ENCODE measurements around the gene PPP3CA. TPM values are rescaled to one million over a fixed set of nuclear protein-coding genes. Genes with fewer than 3 reads are reported as not detected.

Gene PPP3CA
- total RNA-seq (10 to 100 TPM; 16.9 to 27.2 (median 20.1) TPM), polyA plus RNA-seq (8.3 TPM)
- long read RNA-seq, donor 1, full-length matches to known transcripts = 36 of 48 reads
- long read RNA-seq, donor 1, partial matches to known transcripts = 5 of 48 reads
- long read RNA-seq, donor 1, other reads (novel, unspliced or antisense) = 7 of 48 reads
- long read RNA-seq, donor 2, full-length matches to known transcripts = 2 of 5 reads
- long read RNA-seq, donor 2, partial matches to known transcripts = 1 of 5 reads
- long read RNA-seq, donor 2, other reads (novel, unspliced or antisense) = 2 of 5 reads
- long read RNA-seq, donor 3, full-length matches to known transcripts = 5 of 10 reads
- long read RNA-seq, donor 3, partial matches to known transcripts = 5 of 10 reads
- long read RNA-seq, donor 3, other reads (novel, unspliced or antisense) = 0 of 10 reads
- long read RNA-seq, donor 4, full-length matches to known transcripts = 5 of 7 reads
- long read RNA-seq, donor 4, partial matches to known transcripts = 2 of 7 reads
- long read RNA-seq, donor 4, other reads (novel, unspliced or antisense) = 0 of 7 reads

DNA sequence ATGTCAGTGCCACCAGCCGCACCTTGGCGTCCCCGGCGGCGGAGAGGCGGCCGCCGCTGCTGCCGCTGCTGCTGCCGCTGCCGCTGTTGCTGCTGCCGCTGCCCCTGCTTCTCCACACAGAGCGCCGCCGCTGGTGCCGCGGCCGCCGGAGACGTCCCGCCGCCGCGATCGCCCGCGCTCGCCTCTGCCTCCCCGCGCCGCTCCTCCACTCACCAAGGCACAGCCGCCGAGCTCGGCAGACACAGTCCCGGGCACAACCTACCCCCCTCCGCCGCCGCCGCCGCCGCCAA, at the start of gene PPP3CA:
TSS of gene PPP3CA (minus strand) at position 260 of the 290 bp plus-strand sequence.
- Histone ChIP-seq H3K9me3 (ENCODE audit: control insufficient read depth, low read length) (no peaks in the 10 kb centered on the region), H3K4me3 (ENCODE audit: low read length) (peak within 1 kb of the TSS; percentile 100), H3K4me1 (ENCODE audit: control insufficient read depth, insufficient read depth, low read length) (peaks cover 3% of the 10 kb centered on the region), H3K27ac (ENCODE audit: low read length) (peak within 1 kb of the TSS; percentile 97), H3K27me3 (ENCODE audit: control insufficient read depth, insufficient read depth) (no peaks in the 10 kb centered on the region)
- DNase-seq (no peak), ATAC-seq (no peak)
- WGBS = under 1% methylated on average over 41 of the region's 41 CpGs
- intact Hi-C loops (cut with DNase I) = loop anchor here (5.0 to 10.0 kb wide), 4 partner anchors 62 to 172 kb away; no protein-coding TSS in a partner anchor

DNA sequence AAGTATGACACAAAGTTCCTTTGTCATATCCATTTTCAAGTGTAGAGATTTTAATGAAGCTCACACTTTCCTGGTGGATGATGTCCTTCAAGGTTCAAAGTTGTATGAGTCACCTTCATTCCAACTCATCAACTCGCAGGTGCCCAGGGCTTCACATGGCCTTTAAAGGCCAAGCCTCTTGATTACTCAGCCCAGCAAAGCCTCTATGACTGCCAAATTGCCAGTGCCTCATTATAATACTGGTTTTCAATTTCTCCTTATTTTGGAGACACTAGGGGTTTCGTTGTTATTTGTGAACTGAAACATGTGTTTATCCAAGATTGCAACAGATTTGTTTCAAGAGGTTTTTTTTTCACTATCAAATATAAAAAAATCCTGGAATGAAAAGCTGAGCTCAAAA, 45.9 kb upstream of the PPP3CA start:
- no peak for ATAC-seq
- WGBS = 63% methylated on average over 2 of the region's 2 CpGs
- no peaks in the 10 kb centered on the region for H3K27me3 ChIP-seq (ENCODE audit: control insufficient read depth, insufficient read depth)
- no peak overlapping the region for H3K4me3 ChIP-seq (ENCODE audit: low read length)
- H3K9me3 ChIP-seq (ENCODE audit: control insufficient read depth, low read length) = no peaks in the 10 kb centered on the region
- intact Hi-C loops (cut with DNase I) = no loop called here
- no peak overlapping the region for H3K27ac ChIP-seq (ENCODE audit: low read length)
- no peak for DNase-seq
- H3K4me1 ChIP-seq (ENCODE audit: control insufficient read depth, insufficient read depth, low read length) = no peaks in the 10 kb centered on the region

- Histone ChIP-seq H3K27ac (ENCODE audit: low read length) (no peak overlapping the region), H3K4me1 (ENCODE audit: control insufficient read depth, insufficient read depth, low read length) (no peaks in the 10 kb centered on the region), H3K27me3 (ENCODE audit: control insufficient read depth, insufficient read depth) (no peaks in the 10 kb centered on the region), H3K9me3 (ENCODE audit: control insufficient read depth, low read length) (no peaks in the 10 kb centered on the region), H3K4me3 (ENCODE audit: low read length) (no peak overlapping the region)
- intact Hi-C loops (cut with DNase I) = no loop called here
- 86% methylated on average over 5 of the region's 5 CpGs for WGBS
- ATAC-seq (no peak), DNase-seq (no peak)
Measured at GRCh38 chr4:101370663-101371210, 23.4 kb upstream of the PPP3CA start.

GRCh38 chr4:101367201-101367600, 19.9 kb upstream of the PPP3CA start:
- intact Hi-C loops (cut with DNase I) = no loop called here

GRCh38 chr4:101366331-101366730, 19.0 kb upstream of the PPP3CA start:
- ATAC-seq = no peak
- Histone ChIP-seq H3K4me3 (ENCODE audit: low read length) (no peak overlapping the region), H3K9me3 (ENCODE audit: control insufficient read depth, low read length) (no peaks in the 10 kb centered on the region), H3K27ac (ENCODE audit: low read length) (no peak overlapping the region), H3K4me1 (ENCODE audit: control insufficient read depth, insufficient read depth, low read length) (no peaks in the 10 kb centered on the region), H3K27me3 (ENCODE audit: control insufficient read depth, insufficient read depth) (no peaks in the 10 kb centered on the region)
- intact Hi-C loops (cut with DNase I) = no loop called here
- DNase-seq = no peak

More at GRCh38 chr4:101367201-101367600, 19.9 kb upstream of the PPP3CA start:
- Histone ChIP-seq H3K4me1 (ENCODE audit: control insufficient read depth, insufficient read depth, low read length) (no peaks in the 10 kb centered on the region), H3K27me3 (ENCODE audit: control insufficient read depth, insufficient read depth) (no peaks in the 10 kb centered on the region), H3K9me3 (ENCODE audit: control insufficient read depth, low read length) (no peaks in the 10 kb centered on the region), H3K27ac (ENCODE audit: low read length) (no peak overlapping the region), H3K4me3 (ENCODE audit: low read length) (no peak overlapping the region)
- WGBS = 68% methylated on average over 1 of the region's 1 CpG
- DNase-seq = no peak
- ATAC-seq = no peak

DNA sequence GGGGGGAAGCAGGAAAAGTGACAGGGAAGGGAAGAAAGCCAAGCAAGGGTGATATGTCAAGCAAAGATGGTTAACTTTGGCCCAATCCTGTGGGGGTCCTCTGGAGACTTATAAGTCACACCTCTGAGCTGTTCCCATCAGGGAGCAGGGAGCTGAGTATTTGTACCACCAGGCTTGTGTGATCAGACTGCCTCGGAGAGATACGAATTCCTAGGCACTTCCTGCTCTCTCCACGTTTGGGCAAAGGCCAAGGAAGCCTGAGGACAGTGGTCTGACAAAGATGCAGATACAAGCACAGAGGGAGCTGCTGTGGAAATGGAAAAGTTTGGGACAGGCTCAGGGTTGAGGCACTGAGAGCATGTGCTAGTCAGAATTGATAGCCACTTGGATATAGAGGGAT, 10.4 kb upstream of the PPP3CA start:
- H3K27ac ChIP-seq (ENCODE audit: low read length) = no peak overlapping the region
- no peak overlapping the region for H3K4me3 ChIP-seq (ENCODE audit: low read length)
- WGBS = 27% methylated on average over 3 of the region's 3 CpGs
- intact Hi-C loops (cut with DNase I) = no loop called here
- ATAC-seq = no peak
- no peaks in the 10 kb centered on the region for H3K9me3 ChIP-seq (ENCODE audit: control insufficient read depth, low read length)
- no peak for DNase-seq
- H3K4me1 ChIP-seq (ENCODE audit: control insufficient read depth, insufficient read depth, low read length) = no peaks in the 10 kb centered on the region
- H3K27me3 ChIP-seq (ENCODE audit: control insufficient read depth, insufficient read depth) = no peaks in the 10 kb centered on the region

GRCh38 chr4:101356928-101357327, 9.6 kb upstream of the PPP3CA start:
- H3K9me3 ChIP-seq (ENCODE audit: control insufficient read depth, low read length) = no peaks in the 10 kb centered on the region
- DNase-seq (no peak), ATAC-seq (no peak)
- H3K4me3 ChIP-seq (ENCODE audit: low read length) = no peak overlapping the region
- no peaks in the 10 kb centered on the region for H3K4me1 ChIP-seq (ENCODE audit: control insufficient read depth, insufficient read depth, low read length)
- intact Hi-C loops (cut with DNase I) = no loop called here
- H3K27me3 ChIP-seq (ENCODE audit: control insufficient read depth, insufficient read depth) = no peaks in the 10 kb centered on the region
- no peak overlapping the region for H3K27ac ChIP-seq (ENCODE audit: low read length)

GRCh38 chr4:101355767-101356702, 8.7 kb upstream of the PPP3CA start:
- no peak for ATAC-seq
- intact Hi-C loops (cut with DNase I) = no loop called here
- 61% methylated on average over 8 of the region's 8 CpGs for WGBS
- Histone ChIP-seq H3K27ac (ENCODE audit: low read length) (no peak overlapping the region), H3K9me3 (ENCODE audit: control insufficient read depth, low read length) (no peaks in the 10 kb centered on the region), H3K27me3 (ENCODE audit: control insufficient read depth, insufficient read depth) (no peaks in the 10 kb centered on the region), H3K4me3 (ENCODE audit: low read length) (no peak overlapping the region), H3K4me1 (ENCODE audit: control insufficient read depth, insufficient read depth, low read length) (no peaks in the 10 kb centered on the region)
- DNase-seq = no peak

DNA sequence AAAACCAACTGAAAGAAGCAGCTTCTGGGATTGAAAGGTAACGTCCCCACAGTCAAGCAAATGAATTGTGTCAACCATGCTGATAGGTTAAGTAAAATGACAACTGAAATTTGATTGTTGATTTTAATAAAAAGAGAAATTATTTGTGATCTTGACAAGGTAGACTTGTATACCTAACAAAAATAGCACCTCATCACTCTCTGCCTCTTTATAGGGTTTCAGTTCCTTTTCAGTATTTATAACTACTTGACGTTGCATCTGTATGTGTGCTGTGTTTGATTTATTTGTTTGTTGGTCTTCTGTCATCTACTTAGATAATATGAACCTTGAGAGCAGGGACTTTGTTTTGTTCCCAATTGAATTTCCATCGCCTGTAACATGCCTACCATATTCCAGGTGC, 7.9 kb upstream of the PPP3CA start:
- Histone ChIP-seq H3K27ac (ENCODE audit: low read length) (no peak overlapping the region), H3K27me3 (ENCODE audit: control insufficient read depth, insufficient read depth) (no peaks in the 10 kb centered on the region), H3K4me1 (ENCODE audit: control insufficient read depth, insufficient read depth, low read length) (no peaks in the 10 kb centered on the region), H3K9me3 (ENCODE audit: control insufficient read depth, low read length) (no peaks in the 10 kb centered on the region), H3K4me3 (ENCODE audit: low read length) (no peak overlapping the region)
- WGBS = 92% methylated on average over 3 of the region's 3 CpGs
- DNase-seq = no peak
- intact Hi-C loops (cut with DNase I) = no loop called here
- ATAC-seq = no peak

DNA sequence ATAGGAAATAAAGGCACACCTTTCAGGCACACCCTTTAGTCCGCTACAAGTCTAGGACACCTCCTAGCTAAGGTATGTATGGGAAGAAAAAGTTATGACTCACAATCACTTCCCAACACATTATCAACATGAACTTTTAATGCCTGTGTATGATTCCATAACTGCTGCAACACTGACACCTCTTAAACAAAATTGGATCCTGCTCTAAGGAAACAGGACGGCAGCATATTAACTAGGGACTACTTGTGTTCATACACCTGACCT, 2.4 kb upstream of the PPP3CA start:
- H3K9me3 ChIP-seq (ENCODE audit: control insufficient read depth, low read length) = no peaks in the 10 kb centered on the region
- H3K27me3 ChIP-seq (ENCODE audit: control insufficient read depth, insufficient read depth) = no peaks in the 10 kb centered on the region
- DNase-seq (no peak), ATAC-seq (no peak)
- intact Hi-C loops (cut with DNase I) = loop anchor here (5.0 to 10.0 kb wide), 4 partner anchors 65 to 175 kb away; no protein-coding TSS in a partner anchor
- 92% methylated on average over 2 of the region's 2 CpGs for WGBS
- H3K4me3 ChIP-seq (ENCODE audit: low read length) = no peak overlapping the region
- H3K27ac ChIP-seq (ENCODE audit: low read length) = no peak overlapping the region
- peaks cover 3% of the 10 kb centered on the region for H3K4me1 ChIP-seq (ENCODE audit: control insufficient read depth, insufficient read depth, low read length)
